GM23338 (cell line): Measurements from ENCODE around the gene P4HTM. TPM values are rescaled to one million over a fixed set of nuclear protein-coding genes. Genes with fewer than 3 reads are reported as not detected.

Experiments used
- ATAC-seq: fragments of 200-7000 bp; cut with Tn5 transposase; 3 replicates; pipeline ENCODE4 v1.9.1; 2020
- DNase-seq: peaks from one replicate; pipeline ENCODE4 v3.0.0-alpha.2; 2015; ENCODE audit warnings: low spot score
- H2AFZ ChIP-seq: fragments of 200-600 bp; sonication (generic); 2 replicates; pipeline ENCODE4 v1.8.0; 2016; ENCODE audit warnings: antibody characterized with exemption, mild to moderate bottlenecking, moderate library complexity
- H3F3A ChIP-seq: fragments of 200-600 bp; sonication (generic); replicated peaks from 2 replicates; pipeline ENCODE4 v1.8.0; 2017; ENCODE audit warnings: antibody characterized with exemption, mixed run types, low read depth
- H3K27ac ChIP-seq: fragments of 200-600 bp; sonication (generic); 2 replicates; pipeline ENCODE4 v1.6.1; 2016; ENCODE audit warnings: low read depth
- H3K27me3 ChIP-seq: fragments of 200-600 bp; sonication (generic); 2 replicates; pipeline ENCODE4 v1.8.0; 2016; ENCODE audit warnings: mild to moderate bottlenecking, mixed run types, moderate library complexity; ENCODE audit not compliant: insufficient read depth
- H3K36me3 ChIP-seq: fragments of 200-600 bp; sonication (generic); 2 replicates; pipeline ENCODE4 v1.8.0; 2016; ENCODE audit warnings: mild to moderate bottlenecking; ENCODE audit not compliant: insufficient read depth
- H3K4me1 ChIP-seq: fragments of 200-600 bp; sonication (generic); 2 replicates; pipeline ENCODE4 v1.8.0; 2016; ENCODE audit warnings: mild to moderate bottlenecking, moderate library complexity; ENCODE audit not compliant: insufficient read depth
- H3K4me2 ChIP-seq: fragments of 200-600 bp; sonication (generic); 2 replicates; pipeline ENCODE4 v1.7.1; 2017; ENCODE audit warnings: mixed run types
- H3K4me3 ChIP-seq: fragments of 200-600 bp; sonication (generic); 2 replicates; pipeline ENCODE4 v1.6.1; 2016; ENCODE audit warnings: mixed run types
- H3K79me2 ChIP-seq: fragments of 200-600 bp; sonication (generic); replicated peaks from 2 replicates; pipeline ENCODE4 v1.8.0; 2017; ENCODE audit warnings: mild to moderate bottlenecking; ENCODE audit not compliant: insufficient read depth
- H3K9me2 ChIP-seq: fragments of 200-600 bp; sonication (generic); 2 replicates; pipeline ENCODE4 v1.8.0; 2017; ENCODE audit not compliant: insufficient read depth
- H4K20me1 ChIP-seq: fragments of 200-600 bp; sonication (generic); replicated peaks from 2 replicates; pipeline ENCODE4 v1.8.0; 2017; ENCODE audit warnings: mild to moderate bottlenecking; ENCODE audit not compliant: insufficient read depth
- H3K27ac Mint-ChIP-seq: 2 replicates; pipeline ENCODE4 v1.8.0; 2020; ENCODE audit warnings: inconsistent platforms, mild to moderate bottlenecking, moderate library complexity, mixed read lengths
- H3K27me3 Mint-ChIP-seq: 3 replicates; pipeline ENCODE4 v1.8.0; 2022; ENCODE audit warnings: low read depth, mild to moderate bottlenecking, moderate library complexity, mixed read lengths, inconsistent platforms; ENCODE audit not compliant: insufficient read depth, poor library complexity
- H3K36me3 Mint-ChIP-seq: 3 replicates; pipeline ENCODE4 v1.8.0; 2021; ENCODE audit warnings: low read depth, mild to moderate bottlenecking, inconsistent platforms, moderate library complexity, mixed read lengths
- H3K4me1 Mint-ChIP-seq: 3 replicates; pipeline ENCODE4 v1.8.0; 2020; ENCODE audit warnings: mild to moderate bottlenecking, inconsistent platforms, mixed read lengths
- H3K4me3 Mint-ChIP-seq: 3 replicates; pipeline ENCODE4 v1.8.0; 2021; ENCODE audit warnings: moderate library complexity, mild to moderate bottlenecking, inconsistent platforms, mixed read lengths
- H3K9me3 Mint-ChIP-seq: 3 replicates; pipeline ENCODE4 v1.8.0; 2020; ENCODE audit warnings: moderate library complexity, mild to moderate bottlenecking, inconsistent platforms, mixed read lengths
- CREB1 ChIP-seq: fragments of 250-450 bp; sonication (Bioruptor Pico); IDR thresholded peaks from 2 replicates; pipeline ENCODE4 v1.5.0; 2020; ENCODE audit warnings: low read depth, mild to moderate bottlenecking, moderate library complexity
- CTCF ChIP-seq, 2 experiments: fragments of 200-600 bp in 1 of 2; sonication (generic) in 1 of 2; conservative IDR thresholded peaks; 2 replicates each; pipeline versions ENCODE4 v1.5.1 to v1.6.1; 2016 to 2017; ENCODE audit warnings: antibody characterized with exemption in 2 of 2, low read depth in 2 of 2, mild to moderate bottlenecking in 2 of 2, moderate library complexity in 1 of 2
- ETS1 ChIP-seq: IDR thresholded peaks from 2 replicates; pipeline ENCODE4 v1.6.1; 2016; ENCODE audit warnings: antibody characterized with exemption
- EZH2 ChIP-seq: fragments of 200-600 bp; sonication (generic); IDR thresholded peaks from one replicate; pipeline ENCODE4 v1.8.0; 2017; ENCODE audit warnings: antibody characterized with exemption, mild to moderate bottlenecking, low read depth; ENCODE audit not compliant: unreplicated experiment
- EZH2phosphoT487 ChIP-seq: fragments of 200-600 bp; sonication (generic); IDR thresholded peaks from one replicate; pipeline ENCODE4 v1.8.1; 2018; ENCODE audit warnings: antibody characterized with exemption; ENCODE audit not compliant: unreplicated experiment
- JUNB ChIP-seq: IDR thresholded peaks from one replicate; pipeline ENCODE4 v1.6.1; 2016; ENCODE audit warnings: antibody characterized with exemption; ENCODE audit not compliant: unreplicated experiment
- NANOG ChIP-seq: IDR thresholded peaks from 2 replicates; pipeline ENCODE4 v1.6.1; 2016; ENCODE audit warnings: antibody characterized with exemption, borderline replicate concordance
- POLR2AphosphoS5 ChIP-seq: IDR thresholded peaks from 2 replicates; pipeline ENCODE4 v1.6.1; 2016; ENCODE audit warnings: antibody characterized with exemption, low read depth
- REST ChIP-seq: IDR thresholded peaks from one replicate; pipeline ENCODE4 v1.6.1; 2018; ENCODE audit warnings: antibody characterized with exemption; ENCODE audit not compliant: unreplicated experiment
- STAT1 ChIP-seq: IDR thresholded peaks from one replicate; pipeline ENCODE4 v1.6.1; 2016; ENCODE audit warnings: antibody characterized with exemption; ENCODE audit not compliant: unreplicated experiment
- ZNF114 ChIP-seq: fragments of 250-450 bp; sonication (Bioruptor Pico); IDR thresholded peaks from 2 replicates; pipeline ENCODE4 v1.5.0; 2020; ENCODE audit warnings: mild to moderate bottlenecking, moderate library complexity
- ZNF331 ChIP-seq: fragments of 250-450 bp; sonication (Bioruptor Pico); IDR thresholded peaks from 2 replicates; pipeline ENCODE4 v1.5.0; 2020; ENCODE audit warnings: low read depth, mild to moderate bottlenecking, moderate library complexity
- ZNF462 ChIP-seq: fragments of 250-450 bp; sonication (Bioruptor Pico); IDR thresholded peaks from 2 replicates; pipeline ENCODE4 v1.5.0; 2020; ENCODE audit warnings: mild to moderate bottlenecking, moderate library complexity
- polyA plus RNA-seq: library from polyadenylated mRNA; unstranded; fragments of >200 nt; fragmentation: Nextera tagmentation; extraction: Ambion mirVana; gene quantifications from 2 replicates; pipeline ENCODE4 v1.2.1, GENCODE V29; 2016
- total RNA-seq: library from RNA; depleted of rRNA; stranded (reverse); fragments of >200 nt; shearing (Covaris generic); gene quantifications from 2 replicates; pipeline ENCODE4 v1.2.3, GENCODE V29; 2014

P4HTM gene
- total and polyA plus RNA-seq, 2 experiments from 2014 or later, result 15.9 to 28.7 TPM

- peaks cover 19% of the 10 kb centered on the region; the same call in 1 of the 2 replicates for H3K4me1 ChIP-seq
- H3K36me3 ChIP-seq, result peaks cover 19% of the 10 kb centered on the region
- H3K27ac ChIP-seq, result no peak overlapping the region
- H3K27me3 ChIP-seq, result no peaks in the 10 kb centered on the region
- peaks cover 22% of the 10 kb centered on the region for H3K79me2 ChIP-seq
- Mint-ChIP-seq H3K9me3 (no peaks in the 10 kb centered on the region; the same call in 2 of the 3 replicates), H3K27ac (no peak overlapping the region), H3K4me1 (peaks cover 19% of the 10 kb centered on the region), H3K4me3 (no peak overlapping the region), H3K27me3 (peaks cover 21% of the 10 kb centered on the region), H3K36me3 (peaks cover 54% of the 10 kb centered on the region)
- H2AFZ ChIP-seq, result no peak overlapping the region
- no peak for TF ChIP-seq CTCF (conservative IDR thresholded peaks at IDR 0.05; ENCODE audit: low read depth in 2 of 2)
- no peak for TF ChIP-seq NANOG
- no peak for TF ChIP-seq EZH2
- TF ChIP-seq JUNB, result no peak
- TF ChIP-seq ZNF331 (CRISPR knock-in tag), result no peak
- TF ChIP-seq POLR2AphosphoS5, result no peak
- TF ChIP-seq EZH2phosphoT487, result no peak
- TF ChIP-seq STAT1, result no peak
- no peak for TF ChIP-seq ZNF114
- no peak for TF ChIP-seq CREB1 (CRISPR knock-in tag)
- no peak for TF ChIP-seq ZNF462 (CRISPR knock-in tag)
- no peak for TF ChIP-seq ETS1
- TF ChIP-seq REST, result no peak
- H3K4me2 ChIP-seq, result no peak overlapping the region
- ATAC-seq, result no peak
- peaks cover 21% of the 10 kb centered on the region for H4K20me1 ChIP-seq
- H3K4me3 ChIP-seq, result no peak overlapping the region
- no peaks in the 10 kb centered on the region for H3K9me2 ChIP-seq
- no peak for DNase-seq
- peaks cover 36% of the 10 kb centered on the region for H3F3A ChIP-seq
Measured at GRCh38 chr3:49015765-49016164, 25.7 kb downstream of the P4HTM start.
